H1 (cell line): Measurements from ENCODE around the gene KCNK7. TPM values are rescaled to one million over a fixed set of nuclear protein-coding genes. Genes with fewer than 3 reads are reported as not detected.

Experiments used
- BCL11A ChIP-seq, 2 experiments: IDR thresholded peaks; one replicate each; pipeline ENCODE4 v1.6.1; 2011; ENCODE audit warnings: low read depth in 2 of 2, low read length in 2 of 2, mild to moderate bottlenecking in 2 of 2
- EGR1 ChIP-seq: IDR thresholded peaks from 2 replicates; pipeline ENCODE4 v1.6.1; 2011; ENCODE audit warnings: low read depth, low read length, borderline replicate concordance
- YY1 ChIP-seq: IDR thresholded peaks from 2 replicates; pipeline ENCODE4 v1.6.1; 2011; ENCODE audit warnings: low read depth, mild to moderate bottlenecking, low read length
- polyA plus RNA-seq, 7 experiments: library from polyadenylated mRNA; depleted of rRNA in 3 of 7; stranded (reverse) in 5 of 7; unstranded in 2 of 7; fragments of >200 nt in 5 of 7; fragments of 200-250 nt in 2 of 7; gene quantifications; 1 replicate in 5 of 7; 2 replicates in 1 of 7; 4 replicates in 1 of 7; pipeline versions ENCODE4 v1.2.1 to v1.2.3, GENCODE V29; 2011 to 2013; ENCODE audit warnings: missing spikeins in 2 of 7, mixed read lengths in 2 of 7
- total RNA-seq: library from RNA; stranded (reverse); fragmentation: NEBNext Ultra II Directional; extraction: Animal tissue kit (Norgen Biotek cat#: 25700); gene quantifications from 2 replicates; pipeline ENCODE4 v1.2.1, GENCODE V29; 2021
- TF ChIP-seq, protein P1 (sequence below): IDR thresholded peaks from 2 replicates; pipeline ENCODE4 v1.6.1; 2012; ENCODE audit warnings: inconsistent platforms

The KCNK7 gene
- total and polyA plus RNA-seq, 2 of the 8 experiments (the other 6 are each of a cell fraction or from before 2014, with no cell fraction given) = 0.74 to 1.0 TPM

DNA sequence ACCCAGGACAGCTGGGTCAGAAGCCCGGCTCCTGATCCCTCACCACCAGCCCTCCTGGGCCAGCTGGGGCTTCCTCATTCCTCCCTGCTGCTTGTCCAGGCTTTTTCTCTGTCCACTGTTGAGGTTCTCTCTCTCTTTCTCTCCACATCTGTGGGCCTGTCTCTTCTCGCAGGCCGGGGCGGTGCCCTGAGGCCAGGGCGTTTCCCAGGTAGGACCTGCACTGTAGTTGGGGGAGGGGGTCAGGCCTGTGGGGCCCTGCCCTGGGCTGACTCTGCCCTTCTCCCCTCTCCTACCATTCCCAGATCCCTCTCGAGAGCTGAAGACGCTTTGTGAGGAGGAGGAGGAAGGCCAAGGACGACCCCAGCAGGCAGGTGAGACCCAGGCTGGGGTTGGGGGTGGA is 14.8 kb downstream of the KCNK7 start (continued):
- no peak for TF ChIP-seq EGR1
- TF ChIP-seq, protein P1, sequence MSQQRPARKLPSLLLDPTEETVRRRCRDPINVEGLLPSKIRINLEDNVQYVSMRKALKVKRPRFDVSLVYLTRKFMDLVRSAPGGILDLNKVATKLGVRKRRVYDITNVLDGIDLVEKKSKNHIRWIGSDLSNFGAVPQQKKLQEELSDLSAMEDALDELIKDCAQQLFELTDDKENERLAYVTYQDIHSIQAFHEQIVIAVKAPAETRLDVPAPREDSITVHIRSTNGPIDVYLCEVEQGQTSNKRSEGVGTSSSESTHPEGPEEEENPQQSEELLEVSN = no peak
- TF ChIP-seq BCL11A (IDR thresholded peaks at IDR 0.05; ENCODE audit: low read depth in 2 of 2, low read length in 2 of 2) = no peak
- no peak for TF ChIP-seq YY1
- TF ChIP-seq, all 59 proteins: peak for 0
